ENCODE results near the gene GMEB2.
"Not testable (repeated sequence)": the region's sequence is repeated elsewhere in the genome, so short reads cannot be mapped to it uniquely, and the experiment has no call there.

Gene GMEB2

DNA sequence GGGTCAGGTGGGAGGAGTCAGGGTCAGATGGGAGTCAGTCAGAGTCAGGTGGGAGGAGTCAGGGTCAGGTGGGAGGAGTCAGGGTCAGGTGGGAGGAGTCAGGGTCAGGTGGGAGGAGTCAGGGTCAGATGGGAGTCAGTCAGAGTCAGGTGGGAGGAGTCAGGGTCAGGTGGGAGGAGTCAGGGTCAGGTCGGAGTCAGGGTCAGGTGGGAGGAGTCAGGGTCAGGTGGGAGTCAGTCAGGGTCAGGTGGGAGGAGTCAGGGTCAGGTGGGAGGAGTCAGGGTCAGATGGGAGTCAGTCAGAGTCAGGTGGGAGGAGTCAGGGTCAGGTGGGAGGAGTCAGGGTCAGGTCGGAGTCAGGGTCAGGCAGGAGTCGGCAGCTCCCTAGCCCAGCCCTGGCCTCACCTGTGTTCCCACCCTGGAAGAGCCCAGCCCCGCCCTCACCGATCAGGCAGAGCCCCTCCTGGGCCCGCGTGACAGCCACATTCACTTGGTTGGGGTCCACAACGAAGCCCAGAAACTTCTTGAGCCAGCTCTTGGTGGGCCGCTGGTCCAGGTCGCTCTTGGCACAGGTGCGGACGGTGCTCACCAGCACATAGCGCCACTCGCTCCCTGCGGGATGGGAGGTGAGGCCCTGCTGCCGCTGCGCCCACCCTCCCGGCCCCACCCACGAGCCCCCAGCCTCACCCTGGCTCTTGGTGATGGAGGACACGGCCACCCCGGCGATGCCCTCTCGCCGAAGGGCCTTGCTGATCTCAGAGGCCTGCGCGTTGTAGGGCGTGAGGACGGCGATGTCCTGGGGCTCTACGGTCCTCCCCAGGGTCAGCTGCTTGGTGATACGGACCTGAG lies 67.2 kb downstream of the GMEB2 start:
- not testable (repeated sequence) for DNase-seq (ENCODE audit: low spot score)

DNA sequence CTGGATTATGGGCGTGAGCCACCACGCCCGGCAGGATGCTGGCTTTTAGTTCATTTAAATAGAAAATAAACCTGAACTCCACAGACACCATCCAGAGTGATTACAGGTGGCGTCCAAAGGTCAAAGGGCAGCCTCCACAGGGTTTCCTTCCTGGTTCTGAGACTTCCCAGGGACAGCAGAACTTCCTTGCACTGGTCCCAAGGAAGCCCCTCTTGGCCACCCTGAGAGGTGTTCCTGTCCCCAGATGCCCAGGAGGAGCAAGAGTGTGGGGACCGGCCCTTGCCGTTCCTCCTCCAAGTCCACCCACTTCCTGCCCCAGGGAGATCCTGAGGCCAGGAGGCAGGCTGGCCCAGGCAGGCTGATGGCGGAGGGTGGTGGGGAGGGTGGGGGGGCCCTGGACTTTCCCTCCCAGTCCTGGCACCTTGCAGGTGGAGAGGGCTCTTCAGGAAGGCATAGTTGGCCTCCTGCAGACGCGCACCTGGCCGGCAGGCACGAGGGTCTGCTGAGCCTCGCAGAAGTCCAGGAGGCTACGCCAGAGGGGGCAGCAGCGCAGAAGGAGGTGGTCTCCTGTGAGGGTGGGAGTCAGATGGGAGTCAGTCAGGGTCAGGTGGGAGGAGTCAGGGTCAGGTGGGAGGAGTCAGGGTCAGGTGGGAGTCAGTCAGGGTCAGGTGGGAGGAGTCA lies 68.0 kb downstream of the GMEB2 start:
- no peak for DNase-seq (ENCODE audit: low spot score)

- no peak for DNase-seq (ENCODE audit: low spot score)
These were observed 69.4 kb downstream of the GMEB2 start for GRCh38 chr20:63557481-63557891.

DNA sequence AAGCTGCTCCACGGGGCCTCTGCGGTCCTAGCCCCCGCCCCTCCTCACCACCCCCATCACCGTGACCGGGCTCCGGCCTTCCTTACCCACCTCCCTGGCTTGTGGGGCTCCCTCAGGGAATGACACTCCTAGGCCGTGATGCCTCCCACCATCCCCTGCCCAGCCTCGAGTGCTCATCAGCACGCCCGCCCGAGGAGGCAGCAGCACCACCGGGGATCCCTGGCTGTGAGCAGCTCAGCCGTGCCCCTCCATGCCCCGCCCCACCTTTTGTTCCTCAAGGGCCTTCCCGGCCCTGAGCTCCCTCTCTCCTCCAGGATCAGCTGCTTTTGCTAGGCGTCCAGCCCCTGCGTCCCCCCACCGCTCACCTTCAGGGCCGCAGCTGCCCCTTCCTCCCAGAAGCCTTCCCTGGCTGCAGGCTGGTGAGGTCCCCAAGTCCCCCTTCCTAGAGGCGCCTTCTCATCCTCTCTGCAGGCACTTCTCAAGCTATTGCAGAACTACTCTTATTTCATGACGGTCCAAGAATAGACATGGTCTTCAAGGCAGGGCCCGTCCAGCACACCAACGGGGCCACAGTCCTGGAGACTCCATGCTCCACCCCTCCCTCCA lies 69.9 kb downstream of the GMEB2 start:
- no peak for DNase-seq (ENCODE audit: low spot score)

GRCh38 chr20:63555661-63556381 lies 71.1 kb downstream of the GMEB2 start:
- no peak for DNase-seq (ENCODE audit: low spot score)

DNA sequence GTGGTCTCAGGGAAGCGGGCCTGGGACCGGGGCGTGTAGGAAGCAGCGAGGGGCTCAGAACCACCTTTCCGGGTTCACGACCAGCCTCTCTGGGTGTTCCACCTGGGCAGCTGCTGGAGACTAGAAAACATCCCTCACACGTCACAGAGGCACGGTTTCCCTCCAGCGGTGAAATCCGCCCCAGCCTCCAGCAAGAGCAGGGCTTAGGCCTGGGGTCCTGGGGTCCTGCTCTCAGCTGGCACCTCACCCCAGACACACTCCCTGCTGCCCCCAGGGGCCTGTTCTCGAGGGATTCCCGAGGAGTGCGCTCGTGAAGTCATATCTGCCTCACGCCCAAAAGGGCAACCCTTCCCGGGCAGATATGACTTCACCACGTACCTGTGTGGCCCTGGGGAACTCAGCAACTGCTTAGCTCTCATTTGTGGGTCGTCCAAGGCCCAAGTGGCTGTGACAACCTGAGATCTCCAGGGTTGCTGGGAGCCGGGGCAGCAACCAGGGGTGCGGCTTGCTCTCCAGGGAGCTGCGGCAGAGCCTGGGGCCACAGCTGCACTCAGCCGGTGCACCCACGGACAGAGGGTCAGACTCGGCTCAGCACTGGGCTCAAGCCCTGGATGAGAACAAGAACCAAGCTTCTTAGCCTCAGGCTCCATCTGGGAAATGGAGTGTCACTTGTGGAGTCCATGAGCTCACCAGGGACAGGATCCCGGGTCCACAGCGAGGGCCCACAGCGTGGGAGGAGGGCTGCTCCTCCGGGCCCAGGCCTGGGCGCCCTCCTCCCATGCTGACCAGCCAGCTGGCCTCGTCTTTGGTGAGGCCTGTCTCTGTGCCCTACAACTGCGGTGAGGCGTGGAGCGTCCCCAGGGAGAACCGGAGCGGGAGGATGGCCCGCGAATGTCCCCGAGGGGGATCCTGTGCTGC lies 72.3 kb downstream of the GMEB2 start:
- DNase-seq (ENCODE audit: low spot score) = no peak

DNA sequence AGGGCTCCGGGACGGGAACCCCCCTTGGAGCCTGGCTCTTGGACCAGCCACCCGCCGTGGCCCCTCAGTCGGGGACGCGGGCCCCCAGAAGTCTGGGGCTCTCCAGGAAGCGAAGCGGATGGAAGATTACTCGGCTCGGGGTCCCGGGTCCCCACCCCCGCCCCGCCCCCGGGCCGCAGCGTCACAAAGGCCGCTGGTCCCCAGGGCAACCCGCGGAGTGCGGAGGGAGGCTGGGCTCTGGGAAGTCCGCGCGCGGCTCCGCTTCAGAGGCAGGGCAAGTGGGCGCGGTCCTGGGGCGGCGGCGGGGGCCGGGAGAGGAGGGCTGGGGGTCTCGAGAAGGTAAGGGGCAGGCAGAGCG lies 73.0 kb downstream of the GMEB2 start, which contains the start of gene FNDC11:
TSS of gene FNDC11 (plus strand) at position 227 of the 358 bp plus-strand sequence. CDS start 1,505 bp downstream, outside the sequence.
- no peak for DNase-seq (ENCODE audit: low spot score)

GRCh38 chr20:63553251-63553932 lies 73.5 kb downstream of the GMEB2 start:
- peak; percentile 81 for DNase-seq (ENCODE audit: low spot score)

DNA sequence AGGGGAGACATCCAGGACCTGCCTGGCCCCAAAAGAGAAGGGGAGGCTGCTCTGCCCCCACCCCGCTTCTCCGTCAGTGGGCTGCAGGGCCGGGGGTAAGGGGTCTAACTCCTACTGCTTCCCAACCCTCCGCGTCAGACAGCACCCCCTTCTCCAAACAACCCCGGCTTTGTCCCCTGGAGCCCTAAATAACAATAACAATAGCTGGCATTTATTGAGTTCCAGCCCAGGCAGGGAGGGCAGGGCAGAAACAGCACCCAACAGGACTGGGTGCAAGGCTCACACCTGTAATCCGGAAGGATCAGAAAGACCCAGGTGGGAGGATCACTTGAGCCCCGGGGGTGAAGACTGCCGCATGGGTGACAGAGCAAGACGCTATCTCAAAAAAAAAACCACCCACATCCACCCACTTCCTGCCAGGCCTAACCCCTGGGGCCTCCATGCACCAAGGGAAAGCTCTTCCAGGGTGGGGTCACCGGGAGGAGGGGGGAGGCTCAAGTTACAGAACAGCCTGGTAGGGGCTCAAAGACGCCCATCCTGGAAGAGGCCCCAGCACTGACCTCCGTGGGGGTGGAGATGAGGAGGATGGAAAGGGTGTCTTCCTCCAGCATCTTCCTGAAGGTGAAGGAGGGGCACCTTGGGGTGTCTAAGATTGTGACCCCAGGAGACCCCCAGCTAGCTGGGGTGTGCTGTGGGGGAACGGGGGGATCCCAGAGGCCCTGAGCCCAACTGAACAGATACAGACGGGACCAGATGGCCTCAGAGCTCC lies 74.2 kb downstream of the GMEB2 start:
- DNase-seq (ENCODE audit: low spot score) = no peak

DNA sequence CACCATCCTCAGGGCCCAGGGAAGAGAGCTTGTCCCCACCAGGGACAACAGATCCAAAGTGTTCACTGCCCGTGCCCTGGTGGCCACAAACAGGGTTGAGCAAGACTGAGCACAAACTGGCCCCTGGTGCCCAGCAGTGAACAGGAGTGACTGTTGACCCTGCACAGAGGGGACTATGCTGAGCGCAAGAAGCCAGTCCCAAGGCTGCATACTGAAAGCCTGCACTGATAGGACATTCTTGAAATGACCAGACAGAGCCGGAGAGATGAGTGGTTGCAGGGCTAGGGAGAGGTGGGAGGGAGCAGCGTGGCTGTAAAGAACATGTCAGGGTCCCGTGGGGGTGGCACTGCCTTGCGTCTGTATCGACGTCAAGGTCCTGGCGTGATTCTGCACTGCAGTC lies 75.8 kb downstream of the GMEB2 start:
- DNase-seq (ENCODE audit: low spot score) = no peak

GRCh38 chr20:63549679-63550282 lies 77.1 kb downstream of the GMEB2 start:
- no peak for DNase-seq (ENCODE audit: low spot score)

GRCh38 chr20:63549019-63549418 lies 77.9 kb downstream of the GMEB2 start:
- DNase-seq (ENCODE audit: low spot score) = no peak

DNA sequence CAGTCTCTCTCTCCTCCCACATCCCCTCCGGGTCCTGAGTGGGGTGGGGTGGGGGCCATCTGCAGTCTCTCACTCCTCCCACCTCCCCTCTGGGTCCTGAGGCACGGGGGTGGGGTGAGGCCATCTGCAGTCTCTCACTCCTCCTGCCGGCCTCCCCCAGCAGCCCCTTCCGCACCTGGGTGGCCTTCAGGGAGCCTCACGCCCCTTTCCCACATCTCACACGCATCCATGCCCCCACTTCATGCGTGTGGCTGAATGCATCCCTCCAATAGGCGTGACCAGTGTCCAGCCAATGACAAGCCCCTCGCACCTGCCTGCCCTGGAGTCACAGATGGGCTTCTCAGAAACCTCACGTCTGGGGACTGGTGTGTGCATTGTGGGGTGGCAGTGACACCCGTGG lies 78.4 kb downstream of the GMEB2 start:
- DNase-seq (ENCODE audit: low spot score) = no peak

GRCh38 chr20:63547725-63548480 lies 79.0 kb downstream of the GMEB2 start, which contains the start of gene SRMS:
Gene SRMS, minus strand, starts transcription at chr20:63547749. Its CDS starts 286 bp downstream, at chr20:63547463.
- DNase-seq (ENCODE audit: low spot score) = no peak

DNA sequence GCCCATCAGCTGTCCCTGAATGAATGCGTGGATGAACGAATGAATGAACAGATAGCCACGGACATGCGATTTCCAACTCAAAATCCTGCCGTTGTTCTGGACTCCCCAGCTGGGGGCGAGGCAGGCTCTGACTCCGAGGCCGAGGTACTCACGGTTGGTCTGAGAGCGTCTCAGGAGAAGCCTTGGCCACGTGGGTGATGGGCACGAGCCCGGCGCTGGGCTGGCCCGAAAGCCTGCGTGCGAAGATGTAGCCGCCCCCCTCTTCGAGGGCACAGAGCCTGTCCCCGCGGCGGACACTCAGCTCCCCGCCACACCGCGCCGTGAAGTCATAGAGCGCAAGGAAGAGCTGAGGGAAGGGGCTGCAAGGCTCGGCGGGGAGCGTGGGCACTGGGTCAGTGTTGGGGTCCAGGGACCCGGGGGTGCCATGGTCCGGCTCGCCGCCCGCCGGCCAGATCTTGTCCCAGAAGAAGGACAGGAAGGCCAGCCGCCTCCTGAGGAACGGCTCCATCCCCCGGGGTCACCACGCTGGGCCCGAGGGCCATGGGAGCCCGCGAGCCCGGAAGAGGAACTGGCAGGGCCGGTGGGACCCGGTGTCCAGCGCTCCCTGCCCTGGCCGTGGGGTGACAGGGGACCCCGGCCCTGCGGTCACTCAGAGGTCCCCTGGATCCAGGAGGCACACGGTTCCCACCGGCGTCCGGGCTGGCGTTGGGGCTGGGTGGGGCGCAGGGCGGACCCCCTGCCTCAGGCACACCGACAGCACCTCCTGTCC lies 79.8 kb downstream of the GMEB2 start:
- DNase-seq (ENCODE audit: low spot score) = no peak

GRCh38 chr20:63546256-63546955 lies 80.5 kb downstream of the GMEB2 start:
- no peak for DNase-seq (ENCODE audit: low spot score)

GRCh38 chr20:63545814-63546213 lies 81.1 kb downstream of the GMEB2 start:
- no peak for DNase-seq (ENCODE audit: low spot score)
